ENCODE results near the gene KAZN.

DNA sequence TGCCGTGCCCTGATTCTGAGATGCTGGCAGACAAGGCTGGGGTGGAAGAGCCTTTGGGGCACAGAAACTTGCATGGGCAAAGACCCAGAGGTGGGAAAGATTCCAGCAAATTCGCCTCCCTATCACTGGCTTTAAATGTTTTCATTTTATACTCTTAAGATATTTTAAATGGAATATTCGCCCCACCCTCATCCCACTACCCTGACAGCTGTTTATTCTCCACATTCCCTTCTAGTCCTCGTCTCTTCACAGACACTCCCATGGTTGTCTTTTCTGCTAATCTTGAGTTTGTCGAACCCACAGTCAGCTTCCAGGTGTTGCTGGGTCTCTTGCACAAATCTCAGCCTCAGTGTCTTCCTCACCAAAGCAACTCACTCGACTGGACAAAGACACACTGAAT, 245.0 kb downstream of the KAZN start:
- TF ChIP-seq, protein P1, sequence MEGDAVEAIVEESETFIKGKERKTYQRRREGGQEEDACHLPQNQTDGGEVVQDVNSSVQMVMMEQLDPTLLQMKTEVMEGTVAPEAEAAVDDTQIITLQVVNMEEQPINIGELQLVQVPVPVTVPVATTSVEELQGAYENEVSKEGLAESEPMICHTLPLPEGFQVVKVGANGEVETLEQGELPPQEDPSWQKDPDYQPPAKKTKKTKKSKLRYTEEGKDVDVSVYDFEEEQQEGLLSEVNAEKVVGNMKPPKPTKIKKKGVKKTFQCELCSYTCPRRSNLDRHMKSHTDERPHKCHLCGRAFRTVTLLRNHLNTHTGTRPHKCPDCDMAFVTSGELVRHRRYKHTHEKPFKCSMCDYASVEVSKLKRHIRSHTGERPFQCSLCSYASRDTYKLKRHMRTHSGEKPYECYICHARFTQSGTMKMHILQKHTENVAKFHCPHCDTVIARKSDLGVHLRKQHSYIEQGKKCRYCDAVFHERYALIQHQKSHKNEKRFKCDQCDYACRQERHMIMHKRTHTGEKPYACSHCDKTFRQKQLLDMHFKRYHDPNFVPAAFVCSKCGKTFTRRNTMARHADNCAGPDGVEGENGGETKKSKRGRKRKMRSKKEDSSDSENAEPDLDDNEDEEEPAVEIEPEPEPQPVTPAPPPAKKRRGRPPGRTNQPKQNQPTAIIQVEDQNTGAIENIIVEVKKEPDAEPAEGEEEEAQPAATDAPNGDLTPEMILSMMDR (conservative IDR thresholded peaks at IDR 0.05; ENCODE audit: low read length): no peak
- no peak for TF ChIP-seq EZH2phosphoT487 (IDR thresholded peaks at IDR 0.05; ENCODE audit: borderline replicate concordance)
